Suprapubic skin (tissue), 4 donors: Measurements from ENCODE around the gene TBC1D32. TPM values are rescaled to one million over a fixed set of nuclear protein-coding genes. Genes with fewer than 3 reads are reported as not detected.
"Not testable (repeated sequence)": the region's sequence is repeated elsewhere in the genome, so short reads cannot be mapped to it uniquely, and the experiment has no call there.

Source experiments
- DNase-seq, 2 donors: peaks; one replicate each; pipeline ENCODE4 v3.0.0-alpha.2; 2019; ENCODE audit warnings: low spot score in 2 of 2
- H3K27ac ChIP-seq: fragments of 200-600 bp; sonication (generic); one replicate; pipeline ENCODE4 v1.5.1; 2019
- H3K27me3 ChIP-seq: fragments of 200-600 bp; sonication (generic); one replicate; pipeline ENCODE4 v1.5.1; 2019
- H3K36me3 ChIP-seq: fragments of 200-600 bp; sonication (generic); one replicate; pipeline ENCODE4 v1.5.1; 2019
- H3K4me1 ChIP-seq: fragments of 200-600 bp; sonication (generic); one replicate; pipeline ENCODE4 v1.5.1; 2019
- H3K4me3 ChIP-seq: fragments of 200-600 bp; sonication (generic); one replicate; pipeline ENCODE4 v1.5.1; 2019; ENCODE audit warnings: mild to moderate bottlenecking
- H3K9me3 ChIP-seq: fragments of 200-600 bp; sonication (generic); one replicate; pipeline ENCODE4 v1.5.1; 2019
- EP300 ChIP-seq: sonication (generic); formaldehyde crosslinking; IDR thresholded peaks from one replicate; pipeline ENCODE4 v1.6.1; 2017; ENCODE audit warnings: antibody characterized with exemption
- POLR2A ChIP-seq, 2 donors: fragments of 450-650 bp; IDR thresholded peaks; one replicate each; pipeline ENCODE4 v1.6.1; 2017; ENCODE audit warnings: antibody characterized with exemption in 2 of 2, mild to moderate bottlenecking in 2 of 2, moderate library complexity in 2 of 2
- POLR2AphosphoS5 ChIP-seq, 3 donors: sonication (generic); formaldehyde crosslinking; IDR thresholded peaks; one replicate each; pipeline ENCODE4 v1.6.1; 2017; ENCODE audit warnings: antibody characterized with exemption in 3 of 3
- WGBS: methylation state at CpG from one replicate; pipeline ENCODE4 v1.1.5; 2018; 5-methylcytosine and 5-hydroxymethylcytosine counted together
- total RNA-seq, 4 donors: library from RNA; depleted of rRNA; stranded (reverse); fragments of >200 nt; gene quantifications; one replicate each; pipeline ENCODE4 v1.1.0, GENCODE V29; 2016
- TF ChIP-seq, protein P1 (sequence below), 2 donors: fragments of 200-600 bp in 1 of 2; fragments of 450-650 bp in 1 of 2; sonication (generic) in 1 of 2; IDR thresholded peaks; one replicate each; pipeline ENCODE4 v1.5.1; 2016 to 2019; ENCODE audit warnings: antibody characterized with exemption in 2 of 2, mild to moderate bottlenecking in 1 of 2, moderate library complexity in 1 of 2

Gene TBC1D32
- total RNA-seq, 4 donors from 2014 or later: 9.1 to 30.6 (median 14.1) TPM

DNA sequence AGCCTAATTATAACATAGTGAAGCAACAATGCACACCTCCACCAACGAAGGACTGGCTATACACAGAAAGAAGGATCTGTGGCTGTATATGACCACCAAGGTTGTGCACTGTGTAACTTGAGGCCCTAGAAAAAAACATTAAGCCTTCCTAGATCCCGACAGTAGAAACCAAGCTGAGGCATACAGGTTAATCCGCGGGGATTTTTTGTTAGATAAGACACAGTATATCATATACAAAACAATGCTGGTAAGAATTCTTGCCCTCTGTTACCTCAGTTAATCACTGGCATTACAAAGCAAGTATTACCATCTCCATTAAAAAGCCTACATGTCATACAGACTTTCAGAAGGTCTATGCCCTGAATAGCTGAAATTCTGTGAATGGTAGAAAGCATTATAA is 228.8 kb downstream of the TBC1D32 start:
- whole genome bisulfite sequencing: 85% methylated on average over 4 of the region's 4 CpGs
- TF ChIP-seq POLR2A (IDR thresholded peaks at IDR 0.05): no peak
- TF ChIP-seq POLR2AphosphoS5 (IDR thresholded peaks at IDR 0.05): no peak
- TF ChIP-seq, protein P1, sequence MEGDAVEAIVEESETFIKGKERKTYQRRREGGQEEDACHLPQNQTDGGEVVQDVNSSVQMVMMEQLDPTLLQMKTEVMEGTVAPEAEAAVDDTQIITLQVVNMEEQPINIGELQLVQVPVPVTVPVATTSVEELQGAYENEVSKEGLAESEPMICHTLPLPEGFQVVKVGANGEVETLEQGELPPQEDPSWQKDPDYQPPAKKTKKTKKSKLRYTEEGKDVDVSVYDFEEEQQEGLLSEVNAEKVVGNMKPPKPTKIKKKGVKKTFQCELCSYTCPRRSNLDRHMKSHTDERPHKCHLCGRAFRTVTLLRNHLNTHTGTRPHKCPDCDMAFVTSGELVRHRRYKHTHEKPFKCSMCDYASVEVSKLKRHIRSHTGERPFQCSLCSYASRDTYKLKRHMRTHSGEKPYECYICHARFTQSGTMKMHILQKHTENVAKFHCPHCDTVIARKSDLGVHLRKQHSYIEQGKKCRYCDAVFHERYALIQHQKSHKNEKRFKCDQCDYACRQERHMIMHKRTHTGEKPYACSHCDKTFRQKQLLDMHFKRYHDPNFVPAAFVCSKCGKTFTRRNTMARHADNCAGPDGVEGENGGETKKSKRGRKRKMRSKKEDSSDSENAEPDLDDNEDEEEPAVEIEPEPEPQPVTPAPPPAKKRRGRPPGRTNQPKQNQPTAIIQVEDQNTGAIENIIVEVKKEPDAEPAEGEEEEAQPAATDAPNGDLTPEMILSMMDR (IDR thresholded peaks at IDR 0.05): no peak
- TF ChIP-seq EP300: no peak
- H3K36me3 ChIP-seq: no peaks in the 10 kb centered on the region
- no peak overlapping the region for H3K27ac ChIP-seq
- no peak overlapping the region for H3K4me3 ChIP-seq
- H3K4me1 ChIP-seq: no peaks in the 10 kb centered on the region
- H3K27me3 ChIP-seq: no peaks in the 10 kb centered on the region
- H3K9me3 ChIP-seq: no peaks in the 10 kb centered on the region
- no peak for DNase-seq

GRCh38 chr6:121093928-121094327 is 240.4 kb downstream of the TBC1D32 start:
- TF ChIP-seq EP300 (no peak), POLR2A (IDR thresholded peaks at IDR 0.05) (no peak), POLR2AphosphoS5 (IDR thresholded peaks at IDR 0.05) (no peak)
- TF ChIP-seq, protein P1 (IDR thresholded peaks at IDR 0.05): no peak
- H3K4me1 ChIP-seq: no peaks in the 10 kb centered on the region
- DNase-seq: no peak

GRCh38 chr6:121090492-121090891 is 243.8 kb downstream of the TBC1D32 start:
- no peaks in the 10 kb centered on the region for H3K9me3 ChIP-seq
- H3K4me3 ChIP-seq: no peak overlapping the region
- TF ChIP-seq POLR2A (IDR thresholded peaks at IDR 0.05) (no peak), POLR2AphosphoS5 (IDR thresholded peaks at IDR 0.05) (no peak), EP300 (no peak)
- TF ChIP-seq, protein P1 (IDR thresholded peaks at IDR 0.05): no peak
- H3K27ac ChIP-seq: no peak overlapping the region
- no peaks in the 10 kb centered on the region for H3K36me3 ChIP-seq
- no peaks in the 10 kb centered on the region for H3K4me1 ChIP-seq
- WGBS: 95% methylated on average over 1 of the region's 1 CpG
- H3K27me3 ChIP-seq: no peaks in the 10 kb centered on the region
- no peak for DNase-seq

More at GRCh38 chr6:121093928-121094327, 240.4 kb downstream of the TBC1D32 start:
- no peaks in the 10 kb centered on the region for H3K27me3 ChIP-seq
- H3K9me3 ChIP-seq: no peaks in the 10 kb centered on the region
- H3K4me3 ChIP-seq: no peak overlapping the region
- no peaks in the 10 kb centered on the region for H3K36me3 ChIP-seq
- no peak overlapping the region for H3K27ac ChIP-seq

DNA sequence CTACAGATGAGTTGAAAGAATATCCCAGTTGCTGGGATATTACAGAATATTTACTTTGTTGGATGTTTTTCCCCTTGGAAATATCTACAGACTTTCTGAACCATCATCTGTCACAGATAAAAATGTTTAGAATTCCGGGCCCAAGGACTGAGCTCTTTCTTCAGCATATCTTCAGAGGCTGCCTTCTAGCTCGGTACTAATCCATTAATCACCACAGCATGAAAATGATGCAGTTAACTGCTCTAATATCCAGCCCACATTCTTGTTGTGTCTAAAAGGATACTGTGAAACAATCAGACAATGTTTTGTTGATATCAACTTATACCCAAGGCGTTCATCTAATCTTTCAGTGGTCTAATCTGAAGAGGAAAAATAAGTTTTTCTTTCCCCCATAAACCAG is 247.4 kb downstream of the TBC1D32 start:
- no peak overlapping the region for H3K27ac ChIP-seq
- TF ChIP-seq, protein P1 (IDR thresholded peaks at IDR 0.05): no peak
- TF ChIP-seq EP300 (no peak), POLR2AphosphoS5 (IDR thresholded peaks at IDR 0.05) (no peak), POLR2A (IDR thresholded peaks at IDR 0.05) (no peak)
- H3K4me3 ChIP-seq: no peak overlapping the region
- no peaks in the 10 kb centered on the region for H3K9me3 ChIP-seq
- DNase-seq: no peak
- H3K27me3 ChIP-seq: no peaks in the 10 kb centered on the region
- no peaks in the 10 kb centered on the region for H3K36me3 ChIP-seq
- H3K4me1 ChIP-seq: no peaks in the 10 kb centered on the region
- WGBS: 82% methylated on average over 3 of the region's 3 CpGs

GRCh38 chr6:121076119-121076518 is 258.2 kb downstream of the TBC1D32 start:
- Histone ChIP-seq H3K4me1 (no peaks in the 10 kb centered on the region), H3K36me3 (no peaks in the 10 kb centered on the region), H3K4me3 (no peak overlapping the region), H3K9me3 (no peaks in the 10 kb centered on the region), H3K27ac (no peak overlapping the region), H3K27me3 (no peaks in the 10 kb centered on the region)
- WGBS: 90% methylated on average over 3 of the region's 3 CpGs
- no peak for DNase-seq
- TF ChIP-seq, protein P1 (IDR thresholded peaks at IDR 0.05): no peak
- TF ChIP-seq POLR2AphosphoS5 (IDR thresholded peaks at IDR 0.05) (no peak), POLR2A (IDR thresholded peaks at IDR 0.05) (no peak), EP300 (no peak)

- no CpG with 5 or more reads among the region's 1 CpG for WGBS
- not testable (repeated sequence) for H3K36me3 ChIP-seq, H3K9me3 ChIP-seq, H3K27ac ChIP-seq, H3K27me3 ChIP-seq, H3K4me1 ChIP-seq, H3K4me3 ChIP-seq, DNase-seq
Observed at GRCh38 chr6:121068749-121069148, 265.5 kb downstream of the TBC1D32 start.
